Ovary (tissue), 9 donors: ENCODE measurements around the gene DDR2. TPM values are rescaled to one million over a fixed set of nuclear protein-coding genes. Genes with fewer than 3 reads are reported as not detected.
"Not testable (repeated sequence)": the region's sequence is repeated elsewhere in the genome, so short reads cannot be mapped to it uniquely, and the experiment has no call there.

Source experiments
- DNase-seq, 5 donors: peaks; one replicate each; pipeline ENCODE4 v3.0.0-alpha.2; 2019 to 2020
- H3K27ac ChIP-seq, 2 donors: fragments of 200-600 bp; one replicate each; pipeline versions ENCODE4 v1.5.1 to v1.8.0; 2019 to 2022
- H3K27me3 ChIP-seq: fragments of 200-600 bp; one replicate; pipeline ENCODE4 v1.8.0; 2022
- H3K36me3 ChIP-seq: fragments of 200-600 bp; sonication (generic); one replicate; pipeline ENCODE4 v1.5.1; 2019
- H3K4me1 ChIP-seq: one replicate; pipeline ENCODE4 v1.8.1; 2013; ENCODE audit warnings: mild to moderate bottlenecking, moderate library complexity; ENCODE audit not compliant: insufficient read depth
- H3K4me3 ChIP-seq: fragments of 200-600 bp; sonication (generic); one replicate; pipeline ENCODE4 v1.5.1; 2017
- H3K9me3 ChIP-seq, 2 donors: fragments of 200-600 bp in 1 of 2; sonication (generic) in 1 of 2; one replicate each; pipeline versions ENCODE4 v1.5.1 to v1.8.1; 2013 to 2019; ENCODE audit warnings: mild to moderate bottlenecking in 1 of 2, moderate library complexity in 1 of 2
- CTCF ChIP-seq, 3 donors: fragments of 450-650 bp in 2 of 3; fragments of 200-600 bp in 1 of 3; IDR thresholded peaks; one replicate each; pipeline versions ENCODE4 v1.5.1 to v1.8.0; 2016 to 2022; ENCODE audit warnings: antibody characterized with exemption in 3 of 3, mild to moderate bottlenecking in 1 of 3
- EP300 ChIP-seq: sonication (generic); formaldehyde crosslinking; IDR thresholded peaks from one replicate; pipeline ENCODE4 v1.6.1; 2017; ENCODE audit warnings: antibody characterized with exemption
- POLR2A ChIP-seq: fragments of 450-650 bp; IDR thresholded peaks from one replicate; pipeline ENCODE4 v1.6.1; 2017; ENCODE audit warnings: antibody characterized with exemption, mild to moderate bottlenecking, moderate library complexity
- WGBS, 3 donors: extraction: QIAGEN DNeasy Blood & Tissue Kit in 1 of 3; methylation state at CpG; one replicate each; pipeline versions ENCODE4 v1.1.5 to v1.1.7; 2013 to 2017; 5-methylcytosine and 5-hydroxymethylcytosine counted together
- intact Hi-C, 4 donors: fragments of 100-400 bp; cut with DNase I; formaldehyde crosslinking; loops; one replicate each; pipeline versions ENCODE4 v1.11.0 to v1.15.1; 2022 to 2023
- polyA plus RNA-seq, 2 donors: library from polyadenylated mRNA; stranded (reverse); fragments of 200-250 nt in 1 of 2; fragments of 350-450 nt in 1 of 2; fragmentation: Illumina TruSeq in 1 of 2; extraction: RNeasy Lipid Tissue Mini Kit (QIAGEN cat#74804) in 1 of 2; gene quantifications; one replicate each; pipeline ENCODE4 v1.2.3, GENCODE V29; 2013 to 2014
- total RNA-seq, 7 donors: library from RNA; depleted of rRNA in 2 of 7; stranded (reverse); fragments of >200 nt in 2 of 7; fragmentation: NEBNext Ultra II Directional in 3 of 7; extraction: Animal tissue kit (Norgen Biotek cat#: 25700) in 3 of 7; gene quantifications; one replicate each; pipeline versions ENCODE4 v1.1.0 to v1.2.4, GENCODE V29; 2016 to 2023
- donor health status: DM: no; HTN: no; CAD: no; lungs with moderate emphysema.
- donor health status: DM: no; HTN: no; CAD: no.
- donor health status: Bipolar disorder and iron deficiency.
- donor health status: DM: yes; HTN: yes; CAD: no.
- donor health status: DM: no; HTN: no; CAD: no.
- donor health status: DM: yes; HTN: yes; CAD: no.

DDR2 gene
- total and polyA plus RNA-seq, 9 donors, result 25.6 to 143 (median 79.0) TPM

DNA sequence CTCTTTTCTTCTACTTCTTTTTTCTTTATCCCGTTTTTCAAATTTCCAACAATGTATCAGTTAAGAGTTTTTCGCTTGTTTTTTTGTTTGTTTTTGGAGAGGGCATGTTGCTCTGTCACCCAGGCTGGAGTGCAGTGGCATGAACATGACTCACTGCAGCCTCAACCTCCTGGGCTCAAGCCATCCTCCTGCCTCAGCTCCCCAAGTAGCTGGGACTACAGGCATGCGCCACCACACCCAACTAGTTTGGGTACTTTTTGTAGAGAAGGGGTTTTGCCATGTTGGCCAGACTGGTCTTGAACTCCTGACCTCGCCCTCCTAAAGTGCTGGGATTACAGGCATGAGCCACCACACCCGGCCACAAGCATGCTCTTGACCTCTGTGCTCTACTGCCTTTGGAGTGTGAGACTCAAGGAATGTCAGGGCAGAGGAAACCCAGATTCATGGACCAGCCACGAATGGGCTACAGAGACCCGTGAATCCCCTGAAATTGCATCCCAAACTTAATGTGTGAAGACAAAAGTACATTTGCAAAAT is 93.1 kb downstream of the DDR2 start:
- no peak for TF ChIP-seq EP300
- no peak overlapping the region for H3K4me3 ChIP-seq
- no peaks in the 10 kb centered on the region for H3K27me3 ChIP-seq
- H3K4me1 ChIP-seq, result peaks cover 8% of the 10 kb centered on the region
- no peaks in the 10 kb centered on the region for H3K9me3 ChIP-seq
- no peaks in the 10 kb centered on the region for H3K36me3 ChIP-seq
- no peak overlapping the region for H3K27ac ChIP-seq
- no peak for DNase-seq
- WGBS, 3 donors, result 85 to 86% (median 85%) methylated on average over 7 of the region's 7 CpGs
- intact Hi-C loops, result no loop called here

DNA sequence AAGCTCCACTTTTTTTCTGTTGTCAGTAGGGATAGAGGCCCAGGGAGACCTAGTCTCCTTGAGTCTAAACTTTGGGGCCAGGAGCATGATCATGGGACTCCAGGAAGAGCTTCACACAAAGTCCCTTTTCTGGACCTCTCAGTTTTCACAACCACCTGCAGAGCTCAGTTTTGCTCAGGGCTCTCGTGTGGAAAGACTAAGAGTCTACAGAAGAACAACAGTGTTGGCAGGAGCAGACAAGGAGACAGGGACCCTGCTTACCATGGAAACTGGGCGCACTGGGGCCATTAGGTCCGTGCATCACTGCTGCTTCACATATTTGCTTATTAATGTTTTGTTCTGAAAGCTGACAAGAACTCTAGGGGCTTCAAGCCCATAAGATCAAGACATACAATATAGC is 94.3 kb downstream of the DDR2 start:
- Histone ChIP-seq H3K36me3 (no peaks in the 10 kb centered on the region), H3K9me3 (no peaks in the 10 kb centered on the region), H3K27me3 (no peaks in the 10 kb centered on the region), H3K4me3 (no peak overlapping the region), H3K27ac (no peak overlapping the region), H3K4me1 (peaks cover 8% of the 10 kb centered on the region)
- intact Hi-C loops, result no loop called here
- no peak for TF ChIP-seq CTCF (IDR thresholded peaks at IDR 0.05)
- no peak for TF ChIP-seq EP300
- no peak for DNase-seq
- 86 to 96% (median 92%) methylated on average over 3 of the region's 3 CpGs for WGBS, 3 donors

- intact Hi-C loops, result not testable (repeated sequence)
- WGBS, 3 donors, result 64 to 100% methylated on average over 1 of the region's 1 CpG; no CpG with 5 or more reads in 1 of the 3 donors
Observed at GRCh38 chr1:162727493-162727892, 95.2 kb downstream of the DDR2 start.

GRCh38 chr1:162728573-162728972 is 96.3 kb downstream of the DDR2 start:
- Histone ChIP-seq H3K27me3 (no peaks in the 10 kb centered on the region), H3K4me1 (peaks cover 15% of the 10 kb centered on the region), H3K9me3 (no peaks in the 10 kb centered on the region), H3K27ac (no peak overlapping the region), H3K36me3 (no peaks in the 10 kb centered on the region), H3K4me3 (no peak overlapping the region)
- intact Hi-C loops, result no loop called here
- 88 to 94% (median 91%) methylated on average over 2 of the region's 2 CpGs for WGBS, 3 donors
- DNase-seq, result no peak
- no peak for TF ChIP-seq POLR2A
- TF ChIP-seq CTCF (IDR thresholded peaks at IDR 0.05), result no peak
- TF ChIP-seq EP300, result no peak

More at GRCh38 chr1:162727493-162727892, 95.2 kb downstream of the DDR2 start:
- not testable (repeated sequence) for H3K27ac ChIP-seq, DNase-seq, H3K4me3 ChIP-seq, H3K36me3 ChIP-seq, H3K9me3 ChIP-seq, H3K27me3 ChIP-seq
- H3K4me1 ChIP-seq, result peaks cover 11% of the 10 kb centered on the region

- H3K27ac ChIP-seq, intact Hi-C loops, H3K36me3 ChIP-seq, H3K9me3 ChIP-seq, H3K4me3 ChIP-seq, DNase-seq, H3K27me3 ChIP-seq: not testable (repeated sequence)
- 86 to 90% methylated on average over 1 of the region's 1 CpG; no CpG with 5 or more reads in 1 of the 3 donors for WGBS, 3 donors
- H3K4me1 ChIP-seq, result peaks cover 16% of the 10 kb centered on the region
Observed at GRCh38 chr1:162729195-162729774, 97.0 kb downstream of the DDR2 start.

GRCh38 chr1:162732094-162732493 is 99.8 kb downstream of the DDR2 start:
- no peak for TF ChIP-seq CTCF (IDR thresholded peaks at IDR 0.05)
- no peak for TF ChIP-seq POLR2A
- no peak for TF ChIP-seq EP300

More at GRCh38 chr1:162732094-162732493, 99.8 kb downstream of the DDR2 start:
- H3K36me3 ChIP-seq, result no peaks in the 10 kb centered on the region
- no peaks in the 10 kb centered on the region for H3K9me3 ChIP-seq
- no peaks in the 10 kb centered on the region for H3K27me3 ChIP-seq
- intact Hi-C loops, result no loop called here
- no peak for DNase-seq
- no peak overlapping the region for H3K4me3 ChIP-seq
- peak overlapping the region; percentile 23 to 34 for H3K27ac ChIP-seq
- peaks cover 13% of the 10 kb centered on the region for H3K4me1 ChIP-seq
